Measurements from ENCODE around the gene TRAPPC3. TPM values are rescaled to one million over a fixed set of nuclear protein-coding genes. Genes with fewer than 3 reads are reported as not detected.

TRAPPC3 gene
- total and polyA plus RNA-seq, 2 experiments from 2014 or later: 45.6 to 55.9 TPM

DNA sequence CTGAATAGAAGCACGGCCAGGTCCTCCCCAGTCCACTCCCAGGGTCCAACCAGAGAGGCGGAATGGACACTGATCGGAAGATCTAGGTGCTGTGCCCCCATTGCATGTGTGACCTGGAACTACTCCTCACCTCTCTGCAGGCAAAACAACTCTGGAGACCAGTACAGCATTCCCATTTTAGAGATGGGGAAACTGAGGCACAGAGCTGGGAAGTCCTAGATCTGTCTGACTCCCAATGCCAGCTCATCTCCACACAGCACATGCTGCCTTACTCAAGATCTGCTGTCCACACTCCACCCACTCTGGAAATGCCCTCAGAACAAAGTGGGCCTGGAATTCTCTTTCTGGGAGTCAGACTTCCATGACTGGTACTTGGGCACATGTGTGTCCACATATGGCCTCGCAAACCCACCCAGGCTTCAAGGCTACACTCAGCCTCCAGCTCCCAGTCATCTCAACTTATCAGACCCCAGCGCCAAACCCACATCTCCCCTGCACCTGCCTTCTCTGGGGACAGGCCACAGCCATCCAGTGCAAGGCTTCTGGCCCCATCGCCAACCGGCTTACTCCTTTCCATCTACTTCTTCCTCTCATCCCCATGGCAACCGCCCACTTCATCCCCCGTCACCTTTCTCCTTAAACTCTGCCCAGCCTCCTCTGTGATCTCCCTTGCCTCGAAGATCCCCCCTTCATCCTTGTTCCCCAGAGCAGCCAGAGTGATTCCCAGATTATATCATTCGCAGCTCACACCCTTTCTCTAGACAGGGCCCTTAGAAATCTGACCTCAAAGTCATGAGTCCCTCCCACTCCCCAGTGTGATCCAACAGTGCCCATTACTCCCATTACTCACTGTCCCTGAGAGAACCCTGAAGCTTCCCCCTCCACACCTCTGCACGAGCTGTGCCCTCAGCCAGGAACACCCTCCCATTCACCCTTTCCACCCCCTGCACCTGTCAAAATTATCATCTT, 26.9 kb downstream of the TRAPPC3 start (continued):
- TF ChIP-seq, protein P1, sequence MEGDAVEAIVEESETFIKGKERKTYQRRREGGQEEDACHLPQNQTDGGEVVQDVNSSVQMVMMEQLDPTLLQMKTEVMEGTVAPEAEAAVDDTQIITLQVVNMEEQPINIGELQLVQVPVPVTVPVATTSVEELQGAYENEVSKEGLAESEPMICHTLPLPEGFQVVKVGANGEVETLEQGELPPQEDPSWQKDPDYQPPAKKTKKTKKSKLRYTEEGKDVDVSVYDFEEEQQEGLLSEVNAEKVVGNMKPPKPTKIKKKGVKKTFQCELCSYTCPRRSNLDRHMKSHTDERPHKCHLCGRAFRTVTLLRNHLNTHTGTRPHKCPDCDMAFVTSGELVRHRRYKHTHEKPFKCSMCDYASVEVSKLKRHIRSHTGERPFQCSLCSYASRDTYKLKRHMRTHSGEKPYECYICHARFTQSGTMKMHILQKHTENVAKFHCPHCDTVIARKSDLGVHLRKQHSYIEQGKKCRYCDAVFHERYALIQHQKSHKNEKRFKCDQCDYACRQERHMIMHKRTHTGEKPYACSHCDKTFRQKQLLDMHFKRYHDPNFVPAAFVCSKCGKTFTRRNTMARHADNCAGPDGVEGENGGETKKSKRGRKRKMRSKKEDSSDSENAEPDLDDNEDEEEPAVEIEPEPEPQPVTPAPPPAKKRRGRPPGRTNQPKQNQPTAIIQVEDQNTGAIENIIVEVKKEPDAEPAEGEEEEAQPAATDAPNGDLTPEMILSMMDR (conservative IDR thresholded peaks at IDR 0.05; ENCODE audit: low read depth in 2 of 2): no peak
- TF ChIP-seq NANOG (IDR thresholded peaks at IDR 0.05; ENCODE audit: borderline replicate concordance): no peak
- TF ChIP-seq EZH2phosphoT487 (IDR thresholded peaks at IDR 0.05; ENCODE audit: unreplicated experiment): no peak
- TF ChIP-seq ZNF331 (CRISPR knock-in tag; IDR thresholded peaks at IDR 0.05; ENCODE audit: low read depth): no peak
- no peak for TF ChIP-seq ZNF114 (CRISPR knock-in tag; IDR thresholded peaks at IDR 0.05)
- TF ChIP-seq JUNB (IDR thresholded peaks at IDR 0.05; ENCODE audit: unreplicated experiment): no peak
- no peak for TF ChIP-seq POLR2AphosphoS5 (IDR thresholded peaks at IDR 0.05; ENCODE audit: low read depth)
- no peak for TF ChIP-seq STAT1 (IDR thresholded peaks at IDR 0.05; ENCODE audit: unreplicated experiment)
- no peak for TF ChIP-seq CREB1 (CRISPR knock-in tag; IDR thresholded peaks at IDR 0.05; ENCODE audit: low read depth)
- TF ChIP-seq, protein P2, sequence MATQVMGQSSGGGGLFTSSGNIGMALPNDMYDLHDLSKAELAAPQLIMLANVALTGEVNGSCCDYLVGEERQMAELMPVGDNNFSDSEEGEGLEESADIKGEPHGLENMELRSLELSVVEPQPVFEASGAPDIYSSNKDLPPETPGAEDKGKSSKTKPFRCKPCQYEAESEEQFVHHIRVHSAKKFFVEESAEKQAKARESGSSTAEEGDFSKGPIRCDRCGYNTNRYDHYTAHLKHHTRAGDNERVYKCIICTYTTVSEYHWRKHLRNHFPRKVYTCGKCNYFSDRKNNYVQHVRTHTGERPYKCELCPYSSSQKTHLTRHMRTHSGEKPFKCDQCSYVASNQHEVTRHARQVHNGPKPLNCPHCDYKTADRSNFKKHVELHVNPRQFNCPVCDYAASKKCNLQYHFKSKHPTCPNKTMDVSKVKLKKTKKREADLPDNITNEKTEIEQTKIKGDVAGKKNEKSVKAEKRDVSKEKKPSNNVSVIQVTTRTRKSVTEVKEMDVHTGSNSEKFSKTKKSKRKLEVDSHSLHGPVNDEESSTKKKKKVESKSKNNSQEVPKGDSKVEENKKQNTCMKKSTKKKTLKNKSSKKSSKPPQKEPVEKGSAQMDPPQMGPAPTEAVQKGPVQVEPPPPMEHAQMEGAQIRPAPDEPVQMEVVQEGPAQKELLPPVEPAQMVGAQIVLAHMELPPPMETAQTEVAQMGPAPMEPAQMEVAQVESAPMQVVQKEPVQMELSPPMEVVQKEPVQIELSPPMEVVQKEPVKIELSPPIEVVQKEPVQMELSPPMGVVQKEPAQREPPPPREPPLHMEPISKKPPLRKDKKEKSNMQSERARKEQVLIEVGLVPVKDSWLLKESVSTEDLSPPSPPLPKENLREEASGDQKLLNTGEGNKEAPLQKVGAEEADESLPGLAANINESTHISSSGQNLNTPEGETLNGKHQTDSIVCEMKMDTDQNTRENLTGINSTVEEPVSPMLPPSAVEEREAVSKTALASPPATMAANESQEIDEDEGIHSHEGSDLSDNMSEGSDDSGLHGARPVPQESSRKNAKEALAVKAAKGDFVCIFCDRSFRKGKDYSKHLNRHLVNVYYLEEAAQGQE (IDR thresholded peaks at IDR 0.05; ENCODE audit: unreplicated experiment): no peak

DNA sequence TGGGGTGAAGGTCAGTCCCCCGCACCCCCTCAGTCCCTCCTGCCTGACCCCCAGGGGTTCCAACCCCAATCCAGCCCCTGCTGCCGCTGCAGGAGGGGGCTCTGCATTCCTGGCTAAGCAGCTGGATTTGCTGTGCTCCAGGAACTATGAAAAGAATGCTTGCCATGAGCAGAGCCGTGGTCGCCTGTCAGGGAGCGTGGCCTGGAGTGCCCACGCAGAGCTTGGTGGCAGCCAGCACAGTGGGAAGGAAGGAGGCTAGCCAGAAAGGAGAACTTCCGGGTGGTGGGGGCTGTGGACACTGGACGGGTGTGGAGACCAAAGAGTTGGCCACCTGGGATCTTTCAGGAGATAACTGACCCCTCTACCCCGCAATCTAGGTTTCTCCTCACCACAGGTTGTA, 29.8 kb downstream of the TRAPPC3 start:
- Histone ChIP-seq H3K4me1 (ENCODE audit: insufficient read depth) (no peaks in the 10 kb centered on the region; the same call in 1 of the 2 replicates), H2AFZ (no peak overlapping the region), H3F3A (replicated peaks; ENCODE audit: low read depth) (no peaks in the 10 kb centered on the region), H3K79me2 (replicated peaks; ENCODE audit: insufficient read depth) (no peaks in the 10 kb centered on the region), H3K27ac (ENCODE audit: low read depth) (no peak overlapping the region), H3K4me3 (no peak overlapping the region), H3K36me3 (ENCODE audit: insufficient read depth) (no peaks in the 10 kb centered on the region), H3K27me3 (ENCODE audit: insufficient read depth) (peaks cover 23% of the 10 kb centered on the region), H3K4me2 (no peak overlapping the region), H3K9me2 (ENCODE audit: insufficient read depth) (no peaks in the 10 kb centered on the region), H4K20me1 (replicated peaks; ENCODE audit: insufficient read depth) (no peaks in the 10 kb centered on the region)
- H3K9me3 Mint-ChIP-seq: no peaks in the 10 kb centered on the region
- peaks cover 6% of the 10 kb centered on the region for H3K4me1 Mint-ChIP-seq
- no peaks in the 10 kb centered on the region for H3K36me3 Mint-ChIP-seq (ENCODE audit: low read depth)
- no peak for ATAC-seq
- no peak for DNase-seq (ENCODE audit: low spot score)
- peaks cover 24% of the 10 kb centered on the region for H3K27me3 Mint-ChIP-seq (ENCODE audit: insufficient read depth, low read depth, poor library complexity)
- no peak overlapping the region for H3K4me3 Mint-ChIP-seq
- H3K27ac Mint-ChIP-seq: no peak overlapping the region
- TF ChIP-seq, protein P3, sequence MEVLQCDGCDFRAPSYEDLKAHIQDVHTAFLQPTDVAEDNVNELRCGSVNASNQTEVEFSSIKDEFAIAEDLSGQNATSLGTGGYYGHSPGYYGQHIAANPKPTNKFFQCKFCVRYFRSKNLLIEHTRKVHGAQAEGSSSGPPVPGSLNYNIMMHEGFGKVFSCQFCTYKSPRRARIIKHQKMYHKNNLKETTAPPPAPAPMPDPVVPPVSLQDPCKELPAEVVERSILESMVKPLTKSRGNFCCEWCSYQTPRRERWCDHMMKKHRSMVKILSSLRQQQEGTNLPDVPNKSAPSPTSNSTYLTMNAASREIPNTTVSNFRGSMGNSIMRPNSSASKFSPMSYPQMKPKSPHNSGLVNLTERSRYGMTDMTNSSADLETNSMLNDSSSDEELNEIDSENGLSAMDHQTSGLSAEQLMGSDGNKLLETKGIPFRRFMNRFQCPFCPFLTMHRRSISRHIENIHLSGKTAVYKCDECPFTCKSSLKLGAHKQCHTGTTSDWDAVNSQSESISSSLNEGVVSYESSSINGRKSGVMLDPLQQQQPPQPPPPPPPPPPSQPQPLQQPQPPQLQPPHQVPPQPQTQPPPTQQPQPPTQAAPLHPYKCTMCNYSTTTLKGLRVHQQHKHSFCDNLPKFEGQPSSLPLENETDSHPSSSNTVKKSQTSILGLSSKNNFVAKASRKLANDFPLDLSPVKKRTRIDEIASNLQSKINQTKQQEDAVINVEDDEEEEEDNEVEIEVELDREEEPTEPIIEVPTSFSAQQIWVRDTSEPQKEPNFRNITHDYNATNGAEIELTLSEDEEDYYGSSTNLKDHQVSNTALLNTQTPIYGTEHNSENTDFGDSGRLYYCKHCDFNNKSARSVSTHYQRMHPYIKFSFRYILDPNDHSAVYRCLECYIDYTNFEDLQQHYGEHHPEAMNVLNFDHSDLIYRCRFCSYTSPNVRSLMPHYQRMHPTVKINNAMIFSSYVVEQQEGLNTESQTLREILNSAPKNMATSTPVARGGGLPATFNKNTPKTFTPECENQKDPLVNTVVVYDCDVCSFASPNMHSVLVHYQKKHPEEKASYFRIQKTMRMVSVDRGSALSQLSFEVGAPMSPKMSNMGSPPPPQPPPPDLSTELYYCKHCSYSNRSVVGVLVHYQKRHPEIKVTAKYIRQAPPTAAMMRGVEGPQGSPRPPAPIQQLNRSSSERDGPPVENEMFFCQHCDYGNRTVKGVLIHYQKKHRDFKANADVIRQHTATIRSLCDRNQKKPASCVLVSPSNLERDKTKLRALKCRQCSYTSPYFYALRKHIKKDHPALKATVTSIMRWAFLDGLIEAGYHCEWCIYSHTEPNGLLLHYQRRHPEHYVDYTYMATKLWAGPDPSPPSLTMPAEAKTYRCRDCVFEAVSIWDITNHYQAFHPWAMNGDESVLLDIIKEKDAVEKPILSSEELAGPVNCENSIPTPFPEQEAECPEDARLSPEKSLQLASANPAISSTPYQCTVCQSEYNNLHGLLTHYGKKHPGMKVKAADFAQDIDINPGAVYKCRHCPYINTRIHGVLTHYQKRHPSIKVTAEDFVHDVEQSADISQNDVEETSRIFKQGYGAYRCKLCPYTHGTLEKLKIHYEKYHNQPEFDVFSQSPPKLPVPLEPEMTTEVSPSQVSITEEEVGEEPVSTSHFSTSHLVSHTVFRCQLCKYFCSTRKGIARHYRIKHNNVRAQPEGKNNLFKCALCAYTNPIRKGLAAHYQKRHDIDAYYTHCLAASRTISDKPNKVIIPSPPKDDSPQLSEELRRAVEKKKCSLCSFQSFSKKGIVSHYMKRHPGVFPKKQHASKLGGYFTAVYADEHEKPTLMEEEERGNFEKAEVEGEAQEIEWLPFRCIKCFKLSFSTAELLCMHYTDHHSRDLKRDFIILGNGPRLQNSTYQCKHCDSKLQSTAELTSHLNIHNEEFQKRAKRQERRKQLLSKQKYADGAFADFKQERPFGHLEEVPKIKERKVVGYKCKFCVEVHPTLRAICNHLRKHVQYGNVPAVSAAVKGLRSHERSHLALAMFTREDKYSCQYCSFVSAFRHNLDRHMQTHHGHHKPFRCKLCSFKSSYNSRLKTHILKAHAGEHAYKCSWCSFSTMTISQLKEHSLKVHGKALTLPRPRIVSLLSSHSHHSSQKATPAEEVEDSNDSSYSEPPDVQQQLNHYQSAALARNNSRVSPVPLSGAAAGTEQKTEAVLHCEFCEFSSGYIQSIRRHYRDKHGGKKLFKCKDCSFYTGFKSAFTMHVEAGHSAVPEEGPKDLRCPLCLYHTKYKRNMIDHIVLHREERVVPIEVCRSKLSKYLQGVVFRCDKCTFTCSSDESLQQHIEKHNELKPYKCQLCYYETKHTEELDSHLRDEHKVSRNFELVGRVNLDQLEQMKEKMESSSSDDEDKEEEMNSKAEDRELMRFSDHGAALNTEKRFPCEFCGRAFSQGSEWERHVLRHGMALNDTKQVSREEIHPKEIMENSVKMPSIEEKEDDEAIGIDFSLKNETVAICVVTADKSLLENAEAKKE (CRISPR knock-in tag; IDR thresholded peaks at IDR 0.05): no peak
- TF ChIP-seq POLR2AphosphoS5 (IDR thresholded peaks at IDR 0.05; ENCODE audit: low read depth) (no peak), EZH2 (IDR thresholded peaks at IDR 0.05; ENCODE audit: low read depth, unreplicated experiment) (no peak), NANOG (IDR thresholded peaks at IDR 0.05; ENCODE audit: borderline replicate concordance) (no peak)
